ENCODE measurements around the gene TMEM179.

DNA sequence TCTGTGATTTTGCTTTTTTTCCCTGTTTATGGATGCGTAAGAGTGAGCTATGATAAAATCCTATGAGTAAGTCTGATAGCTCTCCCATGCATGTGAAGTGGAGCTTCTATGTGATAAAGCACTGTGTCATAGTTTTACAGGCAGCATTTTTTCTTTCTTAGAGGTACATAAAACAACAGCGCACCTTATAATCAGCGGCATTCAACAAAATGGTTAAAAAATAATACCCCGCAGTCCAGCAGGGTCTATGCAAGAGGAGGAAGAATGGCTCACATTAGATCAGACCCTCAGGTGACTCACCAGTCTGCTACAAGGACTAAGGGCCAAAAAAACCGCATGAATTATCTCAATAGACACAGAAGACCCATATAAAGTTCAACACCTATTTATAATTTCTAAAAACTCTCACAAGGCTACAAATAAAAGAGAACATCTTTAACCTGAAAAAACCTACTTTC lies 33.0 kb upstream of the TMEM179 start:
- TF ChIP-seq, protein P1, sequence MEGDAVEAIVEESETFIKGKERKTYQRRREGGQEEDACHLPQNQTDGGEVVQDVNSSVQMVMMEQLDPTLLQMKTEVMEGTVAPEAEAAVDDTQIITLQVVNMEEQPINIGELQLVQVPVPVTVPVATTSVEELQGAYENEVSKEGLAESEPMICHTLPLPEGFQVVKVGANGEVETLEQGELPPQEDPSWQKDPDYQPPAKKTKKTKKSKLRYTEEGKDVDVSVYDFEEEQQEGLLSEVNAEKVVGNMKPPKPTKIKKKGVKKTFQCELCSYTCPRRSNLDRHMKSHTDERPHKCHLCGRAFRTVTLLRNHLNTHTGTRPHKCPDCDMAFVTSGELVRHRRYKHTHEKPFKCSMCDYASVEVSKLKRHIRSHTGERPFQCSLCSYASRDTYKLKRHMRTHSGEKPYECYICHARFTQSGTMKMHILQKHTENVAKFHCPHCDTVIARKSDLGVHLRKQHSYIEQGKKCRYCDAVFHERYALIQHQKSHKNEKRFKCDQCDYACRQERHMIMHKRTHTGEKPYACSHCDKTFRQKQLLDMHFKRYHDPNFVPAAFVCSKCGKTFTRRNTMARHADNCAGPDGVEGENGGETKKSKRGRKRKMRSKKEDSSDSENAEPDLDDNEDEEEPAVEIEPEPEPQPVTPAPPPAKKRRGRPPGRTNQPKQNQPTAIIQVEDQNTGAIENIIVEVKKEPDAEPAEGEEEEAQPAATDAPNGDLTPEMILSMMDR (IDR thresholded peaks at IDR 0.05; ENCODE audit: low read depth, low read length) = no peak
- no peak for TF ChIP-seq POLR2A (IDR thresholded peaks at IDR 0.05; ENCODE audit: extremely low read depth, insufficient read length)
- TF ChIP-seq, protein P2, sequence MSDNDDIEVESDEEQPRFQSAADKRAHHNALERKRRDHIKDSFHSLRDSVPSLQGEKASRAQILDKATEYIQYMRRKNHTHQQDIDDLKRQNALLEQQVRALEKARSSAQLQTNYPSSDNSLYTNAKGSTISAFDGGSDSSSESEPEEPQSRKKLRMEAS (IDR thresholded peaks at IDR 0.05; ENCODE audit: low read depth, low read length) = no peak
- TF ChIP-seq MYC (IDR thresholded peaks at IDR 0.05; ENCODE audit: low read depth, low read length) = no peak
